A673 (cell line): Measurements from ENCODE around the gene IWS1. TPM values are rescaled to one million over a fixed set of nuclear protein-coding genes. Genes with fewer than 3 reads are reported as not detected.

Experiments used
- BruUV-seq: library from RNA; stranded (reverse); fragments of 400-500 nt; replicated peaks from 2 replicates; lab custom pipeline; 2021; lab: Mats Ljungman, UMichigan
- CTCF ChIA-PET: fragments of 300-600 bp; sonication (Branson Sonifier 250); formaldehyde crosslinking; loops from one replicate; lab custom pipeline; 2022; ENCODE audit warnings: antibody characterized with exemption; lab: Charles Lee
- POLR2A ChIA-PET: fragments of 300-600 bp; sonication (Branson Sonifier 250); formaldehyde crosslinking; loops from one replicate; lab custom pipeline; 2022; ENCODE audit warnings: antibody characterized with exemption; ENCODE audit not compliant: low non-redundant PET; lab: Charles Lee
- DNase-seq: peaks from one replicate; pipeline ENCODE4 v3.0.0-alpha.2; 2015; ENCODE audit warnings: low spot score
- H3K27ac ChIP-seq: fragments of 200-600 bp; sonication (generic); 2 replicates; pipeline ENCODE4 v1.5.1; 2016; ENCODE audit warnings: mixed run types, low read depth, mild to moderate bottlenecking, mixed read lengths, antibody characterized with exemption, low read length; ENCODE audit not compliant: poor library complexity, severe bottlenecking
- H3K27me3 ChIP-seq: fragments of 200-600 bp; sonication (generic); replicated peaks from 2 replicates; pipeline ENCODE4 v1.6.1; 2017; ENCODE audit warnings: mixed run types, low read depth, mild to moderate bottlenecking, mixed read lengths, antibody characterized with exemption, low read length; ENCODE audit not compliant: insufficient read depth, poor library complexity
- H3K36me3 ChIP-seq: fragments of 200-600 bp; sonication (generic); 2 replicates; pipeline ENCODE4 v1.6.1; 2016; ENCODE audit warnings: mixed run types, mild to moderate bottlenecking, mixed read lengths, antibody characterized with exemption, low read length; ENCODE audit not compliant: insufficient read depth, poor library complexity, severe bottlenecking
- H3K4me1 ChIP-seq: fragments of 200-600 bp; sonication (generic); 2 replicates; pipeline ENCODE4 v1.6.1; 2017; ENCODE audit warnings: mixed run types, mild to moderate bottlenecking, mixed read lengths, antibody characterized with exemption, low read length; ENCODE audit not compliant: insufficient read depth, poor library complexity, severe bottlenecking
- H3K4me3 ChIP-seq: fragments of 200-600 bp; sonication (generic); 2 replicates; pipeline ENCODE4 v1.5.1; 2016; ENCODE audit warnings: low read depth, mixed run types, mild to moderate bottlenecking, mixed read lengths, low read length; ENCODE audit not compliant: poor library complexity, severe bottlenecking
- H3K9me3 ChIP-seq: fragments of 200-600 bp; sonication (generic); 2 replicates; pipeline ENCODE4 v1.6.1; 2016; ENCODE audit warnings: mixed run types, low read depth, mild to moderate bottlenecking, mixed read lengths, antibody characterized with exemption, low read length; ENCODE audit not compliant: poor library complexity, severe bottlenecking
- EZH2 ChIP-seq: fragments of 200-600 bp; sonication (generic); IDR thresholded peaks from 2 replicates; pipeline ENCODE4 v1.6.1; 2017; ENCODE audit warnings: borderline replicate concordance, low read depth, mild to moderate bottlenecking, mixed read lengths, antibody characterized with exemption, low read length; ENCODE audit not compliant: poor library complexity, severe bottlenecking
- intact Hi-C: fragments of 100-400 bp; cut with micrococcal nuclease; formaldehyde crosslinking; loops from one replicate; pipeline ENCODE4 v1.10.0; 2022; ENCODE audit not compliant: unreplicated experiment
- total RNA-seq: library from RNA; stranded (reverse); gene quantifications from 2 replicates; pipeline ENCODE4 v1.2.3, GENCODE V29; 2021
- TF ChIP-seq, protein P1 (sequence below): fragments of 300-800, 200-600 bp; sonication (generic); conservative IDR thresholded peaks from 2 replicates; pipeline ENCODE4 v1.5.1; 2017; ENCODE audit warnings: low read depth, mild to moderate bottlenecking, antibody characterized with exemption, low read length, moderate library complexity, mixed read lengths

IWS1 gene
- total RNA-seq, 1 experiment from 2014 or later = 67.2 TPM

- Histone ChIP-seq H3K27me3 (no peaks in the 10 kb centered on the region), H3K9me3 (no peaks in the 10 kb centered on the region), H3K27ac (peak overlapping the region; percentile 56), H3K4me1 (peaks cover 40% of the 10 kb centered on the region), H3K36me3 (peaks cover 26% of the 10 kb centered on the region), H3K4me3 (no peak overlapping the region)
- intact Hi-C loops = no loop called here
- no peak for DNase-seq
- ChIA-PET POLR2A (interaction anchor here (0.8 to 1.3 kb wide), 2 partner anchors 19 to 415 kb away, joined by 3 to 7 read pairs; no protein-coding TSS in a partner anchor), CTCF (no interaction called here)
- no TSS peak for BruUV-seq
- TF ChIP-seq, protein P1, sequence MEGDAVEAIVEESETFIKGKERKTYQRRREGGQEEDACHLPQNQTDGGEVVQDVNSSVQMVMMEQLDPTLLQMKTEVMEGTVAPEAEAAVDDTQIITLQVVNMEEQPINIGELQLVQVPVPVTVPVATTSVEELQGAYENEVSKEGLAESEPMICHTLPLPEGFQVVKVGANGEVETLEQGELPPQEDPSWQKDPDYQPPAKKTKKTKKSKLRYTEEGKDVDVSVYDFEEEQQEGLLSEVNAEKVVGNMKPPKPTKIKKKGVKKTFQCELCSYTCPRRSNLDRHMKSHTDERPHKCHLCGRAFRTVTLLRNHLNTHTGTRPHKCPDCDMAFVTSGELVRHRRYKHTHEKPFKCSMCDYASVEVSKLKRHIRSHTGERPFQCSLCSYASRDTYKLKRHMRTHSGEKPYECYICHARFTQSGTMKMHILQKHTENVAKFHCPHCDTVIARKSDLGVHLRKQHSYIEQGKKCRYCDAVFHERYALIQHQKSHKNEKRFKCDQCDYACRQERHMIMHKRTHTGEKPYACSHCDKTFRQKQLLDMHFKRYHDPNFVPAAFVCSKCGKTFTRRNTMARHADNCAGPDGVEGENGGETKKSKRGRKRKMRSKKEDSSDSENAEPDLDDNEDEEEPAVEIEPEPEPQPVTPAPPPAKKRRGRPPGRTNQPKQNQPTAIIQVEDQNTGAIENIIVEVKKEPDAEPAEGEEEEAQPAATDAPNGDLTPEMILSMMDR = no peak
- TF ChIP-seq EZH2 = no peak
Measured at GRCh38 chr2:127508023-127508630, 18.2 kb downstream of the IWS1 start.

- TF ChIP-seq EZH2 = no peak
- TF ChIP-seq, protein P1 = no peak
- H3K4me1 ChIP-seq = peaks cover 40% of the 10 kb centered on the region
- peaks cover 42% of the 10 kb centered on the region for H3K36me3 ChIP-seq
- CTCF ChIA-PET = interaction anchor here (0.6 kb wide), 1 partner anchor 204 kb away, joined by 3 read pairs; no protein-coding TSS in a partner anchor
- intact Hi-C loops = no loop called here
- no TSS peak for BruUV-seq
- H3K4me3 ChIP-seq = no peak overlapping the region
- no peaks in the 10 kb centered on the region for H3K9me3 ChIP-seq
- POLR2A ChIA-PET = no interaction called here
- no peak for DNase-seq
- no peak overlapping the region for H3K27ac ChIP-seq
- no peaks in the 10 kb centered on the region for H3K27me3 ChIP-seq
Measured at GRCh38 chr2:127506510-127506909, 19.8 kb downstream of the IWS1 start.

DNA sequence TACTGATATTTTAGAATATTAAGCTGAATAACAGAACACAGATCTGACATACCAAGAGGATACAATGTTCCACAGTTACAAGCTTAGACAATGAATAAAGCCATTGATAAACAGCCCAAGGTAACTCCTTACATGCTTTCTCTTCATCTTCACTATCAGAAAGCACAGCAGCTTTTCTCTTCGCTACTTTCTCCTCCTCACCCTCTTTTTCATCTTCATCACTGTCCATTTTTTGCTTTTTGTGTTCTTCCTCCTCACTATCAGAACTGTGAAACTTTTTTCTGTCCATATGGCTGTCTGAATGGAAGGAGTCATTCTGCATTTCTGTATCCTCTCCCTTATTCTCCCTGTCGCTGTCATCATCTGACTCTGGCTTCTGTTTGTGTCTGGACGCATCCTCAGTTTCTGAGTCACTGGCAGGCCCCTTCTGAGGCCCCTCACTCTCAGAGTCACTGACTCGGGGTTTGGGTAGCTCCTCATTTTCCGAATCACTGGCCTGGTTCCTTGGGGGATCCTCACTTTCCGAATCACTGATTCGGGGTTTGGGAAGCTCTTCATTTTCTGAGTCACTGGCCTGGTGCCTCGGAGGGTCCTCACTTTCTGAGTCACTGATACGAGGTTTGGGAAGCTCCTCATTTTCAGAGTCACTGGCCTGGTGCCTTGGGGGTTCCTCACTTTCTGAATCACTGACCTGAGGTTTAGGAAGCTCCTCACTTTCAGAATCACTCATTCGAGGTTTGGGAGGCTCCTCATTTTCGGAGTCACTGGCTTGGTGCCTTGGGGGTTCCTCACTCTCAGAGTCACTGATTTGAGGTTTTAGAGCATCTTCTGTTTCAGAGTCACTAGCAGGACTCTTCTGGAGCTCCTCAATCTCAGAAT lies 21.5 kb downstream of the IWS1 start:
- BruUV-seq = TSS peak; percentile 82
- CTCF ChIA-PET = no interaction called here

More for the DNA sequence above, 21.5 kb downstream of the IWS1 start:
- no peaks in the 10 kb centered on the region for H3K9me3 ChIP-seq
- peaks cover 27% of the 10 kb centered on the region for H3K4me1 ChIP-seq
- no peaks in the 10 kb centered on the region for H3K27me3 ChIP-seq
- intact Hi-C loops = no loop called here
- DNase-seq = no peak
- no peak for TF ChIP-seq EZH2
- TF ChIP-seq, protein P1 = no peak
- POLR2A ChIA-PET = no interaction called here
- no peak overlapping the region for H3K4me3 ChIP-seq
- H3K27ac ChIP-seq = no peak overlapping the region
- H3K36me3 ChIP-seq = peaks cover 60% of the 10 kb centered on the region
